Mucosa of descending colon (tissue), 3 donors: ENCODE measurements around the gene CENPU. TPM values are rescaled to one million over a fixed set of nuclear protein-coding genes. Genes with fewer than 3 reads are reported as not detected.

ENCODE experiments used
- ATAC-seq: fragments of 200-7000 bp; cut with Tn5 transposase; one replicate; pipeline ENCODE4 v1.9.1; 2020; ENCODE audit warnings: mild to moderate bottlenecking, moderate library complexity
- DNase-seq, 3 donors: peaks; one replicate each; pipeline ENCODE4 v3.0.0-alpha.2; 2020
- H3K36me3 ChIP-seq: fragments of 200-600 bp; one replicate; pipeline ENCODE4 v1.8.0; 2021; ENCODE audit warnings: low read depth, mild to moderate bottlenecking
- H3K4me1 ChIP-seq: fragments of 200-600 bp; one replicate; pipeline ENCODE4 v1.8.0; 2021; ENCODE audit warnings: low read depth, mild to moderate bottlenecking
- H3K4me3 ChIP-seq: fragments of 200-600 bp; one replicate; pipeline ENCODE4 v1.8.0; 2021; ENCODE audit warnings: mild to moderate bottlenecking
- H3K9me3 ChIP-seq: fragments of 200-600 bp; one replicate; pipeline ENCODE4 v1.8.0; 2021; ENCODE audit warnings: mild to moderate bottlenecking
- intact Hi-C, 2 donors: fragments of 100-400 bp; cut with DNase I in 1 of 2; cut with micrococcal nuclease in 1 of 2; formaldehyde crosslinking; loops; one replicate each; pipeline versions ENCODE4 v1.11.0 to v1.11.1; 2022; cut with DNase I, micrococcal nuclease
- total RNA-seq, 3 donors: library from RNA; stranded (reverse); fragmentation: NEBNext Ultra II Directional in 2 of 3; extraction: Animal tissue kit (Norgen Biotek cat#: 25700) in 2 of 3; gene quantifications; one replicate each; pipeline versions ENCODE4 v1.2.1 to v1.2.4, GENCODE V29; 2021 to 2023
- TF ChIP-seq, protein P1 (sequence below): fragments of 200-600 bp; IDR thresholded peaks from one replicate; pipeline ENCODE4 v1.8.0; 2022; ENCODE audit warnings: antibody characterized with exemption, mild to moderate bottlenecking
- donor health status: DM: no; HTN: no; CAD: no; lungs with moderate emphysema.
- donor health status: DM: no; HTN: no; CAD: no.
- donor health status: DM: no; HTN: yes; CAD: no.

The CENPU gene
- total RNA-seq, 3 donors from 2014 or later, result 5.1 to 19.5 (median 9.5) TPM

DNA sequence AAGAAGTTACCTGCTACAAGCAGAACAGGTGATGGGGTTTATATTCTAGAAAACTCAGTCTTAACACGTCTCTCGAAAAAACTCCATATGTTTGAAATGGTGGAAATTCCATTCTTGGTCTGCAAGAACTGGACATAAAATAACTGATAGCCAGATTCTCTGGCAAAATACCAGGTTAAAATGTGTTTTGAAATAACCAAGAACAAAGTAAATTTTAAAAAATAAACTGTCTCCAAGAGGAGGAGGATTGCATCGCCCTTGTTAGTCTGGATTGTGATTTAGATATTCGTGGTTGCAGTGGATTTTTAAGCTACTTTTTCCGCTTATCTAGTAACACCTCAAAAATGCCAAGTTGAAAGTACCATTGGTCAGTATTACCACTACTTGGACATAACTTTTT is 40.8 kb downstream of the CENPU start:
- Histone ChIP-seq H3K4me3 (no peak overlapping the region), H3K36me3 (no peaks in the 10 kb centered on the region), H3K9me3 (no peaks in the 10 kb centered on the region), H3K4me1 (no peaks in the 10 kb centered on the region)
- DNase-seq, result no peak
- intact Hi-C loops, result no loop called here
- no peak for ATAC-seq
- TF ChIP-seq, protein P1, sequence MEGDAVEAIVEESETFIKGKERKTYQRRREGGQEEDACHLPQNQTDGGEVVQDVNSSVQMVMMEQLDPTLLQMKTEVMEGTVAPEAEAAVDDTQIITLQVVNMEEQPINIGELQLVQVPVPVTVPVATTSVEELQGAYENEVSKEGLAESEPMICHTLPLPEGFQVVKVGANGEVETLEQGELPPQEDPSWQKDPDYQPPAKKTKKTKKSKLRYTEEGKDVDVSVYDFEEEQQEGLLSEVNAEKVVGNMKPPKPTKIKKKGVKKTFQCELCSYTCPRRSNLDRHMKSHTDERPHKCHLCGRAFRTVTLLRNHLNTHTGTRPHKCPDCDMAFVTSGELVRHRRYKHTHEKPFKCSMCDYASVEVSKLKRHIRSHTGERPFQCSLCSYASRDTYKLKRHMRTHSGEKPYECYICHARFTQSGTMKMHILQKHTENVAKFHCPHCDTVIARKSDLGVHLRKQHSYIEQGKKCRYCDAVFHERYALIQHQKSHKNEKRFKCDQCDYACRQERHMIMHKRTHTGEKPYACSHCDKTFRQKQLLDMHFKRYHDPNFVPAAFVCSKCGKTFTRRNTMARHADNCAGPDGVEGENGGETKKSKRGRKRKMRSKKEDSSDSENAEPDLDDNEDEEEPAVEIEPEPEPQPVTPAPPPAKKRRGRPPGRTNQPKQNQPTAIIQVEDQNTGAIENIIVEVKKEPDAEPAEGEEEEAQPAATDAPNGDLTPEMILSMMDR, result no peak

DNA sequence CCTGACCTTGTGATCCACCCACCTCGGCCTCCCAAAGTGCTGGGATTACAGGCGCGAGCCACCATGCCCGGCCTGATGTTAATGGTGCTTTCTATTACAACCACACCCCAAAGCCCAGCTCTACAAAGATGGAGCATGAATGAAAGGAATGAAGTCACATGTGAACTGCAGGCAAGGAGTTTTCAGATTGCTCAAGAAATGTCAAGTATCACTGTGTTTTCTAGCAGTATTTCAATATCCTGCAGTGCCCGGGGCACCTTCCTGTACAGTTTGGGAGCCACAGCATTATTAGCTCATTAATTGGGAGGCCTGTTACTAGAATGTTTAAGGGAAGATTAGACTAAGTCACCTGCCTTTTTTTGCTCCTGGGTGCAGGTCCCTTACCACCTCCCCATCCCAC is 44.2 kb downstream of the CENPU start:
- Histone ChIP-seq H3K4me3 (no peak overlapping the region), H3K4me1 (no peaks in the 10 kb centered on the region), H3K36me3 (no peaks in the 10 kb centered on the region), H3K9me3 (no peaks in the 10 kb centered on the region)
- DNase-seq (no peak), ATAC-seq (no peak)
- intact Hi-C loops, result no loop called here
- TF ChIP-seq, protein P1, result no peak

DNA sequence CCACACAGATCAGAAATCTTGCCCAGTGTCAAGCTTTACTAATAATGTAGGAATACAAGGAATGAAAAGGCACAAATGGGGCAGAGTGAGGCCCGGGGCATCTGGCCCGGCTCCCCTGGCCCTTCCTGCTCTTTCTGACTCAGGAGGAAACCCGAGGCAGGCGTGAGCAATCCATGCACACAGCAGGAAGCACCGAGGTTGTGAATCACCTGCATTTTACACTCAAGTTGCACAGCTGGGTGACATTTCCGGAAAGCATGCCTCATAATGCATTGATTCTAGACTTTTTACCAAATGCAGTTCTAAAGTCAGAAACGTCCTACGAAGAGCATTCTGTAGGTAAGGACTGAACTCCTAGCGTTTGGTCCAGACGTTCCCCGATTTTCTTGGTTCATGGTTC is 45.4 kb downstream of the CENPU start:
- H3K4me1 ChIP-seq, result no peaks in the 10 kb centered on the region
- TF ChIP-seq, protein P1, result no peak
- ATAC-seq (peak; percentile 69), DNase-seq (no peak)
- H3K36me3 ChIP-seq, result no peaks in the 10 kb centered on the region
- intact Hi-C loops, result no loop called here
- no peak overlapping the region for H3K4me3 ChIP-seq
- no peaks in the 10 kb centered on the region for H3K9me3 ChIP-seq

DNA sequence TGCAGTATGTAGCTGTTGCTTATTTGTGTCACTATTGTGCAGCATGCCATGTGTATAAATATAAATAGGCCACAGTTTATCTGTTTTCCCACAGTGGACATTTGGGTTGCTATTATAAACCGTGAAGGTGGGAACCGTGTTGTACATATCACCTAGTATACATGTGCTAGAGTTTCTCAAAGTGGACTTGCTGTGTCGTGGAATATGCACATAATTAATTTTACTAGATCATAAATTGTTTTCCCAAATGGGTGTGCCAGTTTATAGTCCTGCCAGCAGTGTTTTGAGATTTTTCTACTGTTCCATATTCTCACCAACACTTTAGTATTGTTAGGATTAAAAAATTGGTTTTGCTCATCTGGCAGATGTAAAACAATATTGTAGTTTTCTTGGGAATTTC is 45.9 kb downstream of the CENPU start:
- intact Hi-C loops, result no loop called here
- TF ChIP-seq, protein P1, result no peak
- no peak overlapping the region for H3K4me3 ChIP-seq
- DNase-seq (no peak), ATAC-seq (no peak)
- H3K4me1 ChIP-seq, result no peaks in the 10 kb centered on the region
- no peaks in the 10 kb centered on the region for H3K9me3 ChIP-seq
- H3K36me3 ChIP-seq, result no peaks in the 10 kb centered on the region

DNA sequence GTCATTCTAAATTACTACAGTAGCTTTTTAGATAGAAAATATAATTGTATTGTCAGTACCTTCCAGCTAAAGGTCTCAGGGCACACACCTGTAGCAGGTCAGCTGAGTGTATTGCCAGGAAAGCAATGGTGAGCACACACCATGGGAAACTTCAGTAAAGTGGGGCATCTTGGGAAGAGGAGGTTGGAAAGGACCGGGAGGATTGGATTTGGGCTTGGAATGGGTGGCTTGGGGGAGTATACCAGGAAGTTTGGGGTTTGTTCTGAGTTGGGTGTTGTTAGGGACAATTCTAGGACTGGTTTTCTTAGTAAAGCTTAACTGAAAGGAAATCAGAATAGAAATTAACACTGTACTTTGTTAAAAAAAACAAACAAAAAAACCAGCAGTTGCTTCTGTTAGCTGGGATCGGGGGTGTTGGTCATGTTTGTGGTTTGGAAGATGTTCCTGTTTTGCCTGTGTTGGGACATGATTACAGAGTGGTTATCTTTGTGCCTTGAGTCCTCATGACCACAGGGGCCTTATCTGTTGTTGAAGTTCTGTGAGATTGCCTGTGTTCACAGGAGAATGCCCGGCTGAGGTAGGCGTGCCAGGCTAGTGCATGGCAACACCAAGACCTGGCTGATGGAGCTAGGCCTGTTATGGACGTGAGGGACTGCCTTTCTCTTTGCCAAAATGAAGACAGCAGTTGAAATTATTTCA is 49.3 kb downstream of the CENPU start:
- intact Hi-C loops, result no loop called here
- Histone ChIP-seq H3K9me3 (no peaks in the 10 kb centered on the region), H3K36me3 (no peaks in the 10 kb centered on the region), H3K4me1 (peaks cover 6% of the 10 kb centered on the region), H3K4me3 (no peak overlapping the region)
- DNase-seq (no peak), ATAC-seq (peak; percentile 33)
- TF ChIP-seq, protein P1, result no peak

DNA sequence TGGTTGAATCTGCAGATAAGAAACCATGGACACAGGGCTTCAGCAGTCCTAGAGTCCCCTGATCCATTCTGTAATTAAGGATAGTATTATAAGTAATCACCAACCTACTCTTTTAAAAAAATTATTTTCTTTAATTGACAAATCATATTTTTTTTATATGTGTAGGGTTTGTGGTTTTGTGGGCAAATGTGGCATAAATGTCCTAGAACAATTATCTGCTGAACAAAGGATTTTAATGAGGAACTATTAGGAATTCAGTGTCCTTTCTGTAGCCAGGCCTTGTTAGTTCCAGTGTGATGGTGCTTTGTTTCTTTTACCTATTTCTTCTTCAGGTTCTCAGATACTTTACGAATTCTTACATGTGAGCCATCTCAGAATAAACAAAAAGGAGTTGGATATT is 52.0 kb downstream of the CENPU start:
- TF ChIP-seq, protein P1, result no peak
- no peaks in the 10 kb centered on the region for H3K36me3 ChIP-seq
- H3K9me3 ChIP-seq, result no peaks in the 10 kb centered on the region
- no peak overlapping the region for H3K4me3 ChIP-seq
- ATAC-seq, result no peak
- H3K4me1 ChIP-seq, result peaks cover 6% of the 10 kb centered on the region
- no peak for DNase-seq
- intact Hi-C loops, result no loop called here
